ENCODE data around the gene HDAC9.

The HDAC9 gene

GRCh38 chr7:18843979-18844378, 348.4 kb downstream of the HDAC9 start:
- intact Hi-C loops (cut with DNase I): no loop called here
- no peak for DNase-seq

- DNase-seq: no peak
- intact Hi-C loops (cut with DNase I): no loop called here
Measured at GRCh38 chr7:18844735-18845134, 349.2 kb downstream of the HDAC9 start.

- no peak for DNase-seq
- intact Hi-C loops (cut with DNase I): no loop called here
Measured at GRCh38 chr7:18845700-18846099, 350.2 kb downstream of the HDAC9 start.

GRCh38 chr7:18846765-18847215, 351.2 kb downstream of the HDAC9 start:
- no peak for DNase-seq
- intact Hi-C loops (cut with DNase I): no loop called here

- no peak for DNase-seq
- intact Hi-C loops (cut with DNase I): no loop called here
Measured at GRCh38 chr7:18849130-18849529, 353.6 kb downstream of the HDAC9 start.

- intact Hi-C loops (cut with DNase I): no loop called here
Measured at GRCh38 chr7:18855796-18856195, 360.2 kb downstream of the HDAC9 start.

GRCh38 chr7:18858232-18858631, 362.7 kb downstream of the HDAC9 start:
- intact Hi-C loops (cut with DNase I): no loop called here
- no peak for DNase-seq

More at GRCh38 chr7:18855796-18856195, 360.2 kb downstream of the HDAC9 start:
- no peak for DNase-seq

GRCh38 chr7:18859318-18859717, 363.8 kb downstream of the HDAC9 start:
- intact Hi-C loops (cut with DNase I): no loop called here
- DNase-seq: no peak

- DNase-seq: no peak
- intact Hi-C loops (cut with DNase I): no loop called here
Measured at GRCh38 chr7:18860221-18860620, 364.7 kb downstream of the HDAC9 start.

- no peak for DNase-seq
- intact Hi-C loops (cut with DNase I): no loop called here
Measured at GRCh38 chr7:18861514-18862118, 366.1 kb downstream of the HDAC9 start.

- DNase-seq: no peak
- intact Hi-C loops (cut with DNase I): no loop called here
Measured at GRCh38 chr7:18864967-18865366, 369.4 kb downstream of the HDAC9 start.

- peak in 29 of 42 donors; percentile 2 to 70 (median 29) for DNase-seq
Measured at GRCh38 chr7:18866359-18867036, 370.9 kb downstream of the HDAC9 start.

GRCh38 chr7:18872344-18872743, 376.8 kb downstream of the HDAC9 start:
- intact Hi-C loops (cut with DNase I): no loop called here
- DNase-seq: no peak

More at GRCh38 chr7:18866359-18867036, 370.9 kb downstream of the HDAC9 start:
- intact Hi-C loops (cut with DNase I): no loop called here

GRCh38 chr7:18873734-18874336, 378.3 kb downstream of the HDAC9 start:
- intact Hi-C loops (cut with DNase I): no loop called here
- peak in 1 of 42 donors; percentile 6 for DNase-seq

- intact Hi-C loops (cut with DNase I): no loop called here
- no peak for DNase-seq
Measured at GRCh38 chr7:18874880-18875279, 379.3 kb downstream of the HDAC9 start.

GRCh38 chr7:18877874-18878273, 382.3 kb downstream of the HDAC9 start:
- intact Hi-C loops (cut with DNase I): no loop called here
- no peak for DNase-seq

GRCh38 chr7:18886832-18887231, 391.3 kb downstream of the HDAC9 start:
- intact Hi-C loops (cut with DNase I): no loop called here
- DNase-seq: no peak

- intact Hi-C loops (cut with DNase I): no loop called here
- DNase-seq: no peak
Measured at GRCh38 chr7:18889436-18889835, 393.9 kb downstream of the HDAC9 start.

GRCh38 chr7:18890134-18890533, 394.6 kb downstream of the HDAC9 start:
- intact Hi-C loops (cut with DNase I): no loop called here
- DNase-seq: no peak

GRCh38 chr7:18890885-18891621, 395.5 kb downstream of the HDAC9 start:
- DNase-seq: no peak
- intact Hi-C loops (cut with DNase I): no loop called here
